HG02943 (cell line): ENCODE results near the gene CD300LG.
"Not testable (repeated sequence)": the region's sequence is repeated elsewhere in the genome, so short reads cannot be mapped to it uniquely, and the experiment has no call there.

ENCODE experiments used
- ATAC-seq: cut with Tn5 transposase; IDR thresholded peaks from one replicate; pipeline ENCODE4 v1.9.1; 2021; ENCODE audit warnings: mild to moderate bottlenecking, low read depth, moderate library complexity; ENCODE audit not compliant: unreplicated experiment

CD300LG gene

DNA sequence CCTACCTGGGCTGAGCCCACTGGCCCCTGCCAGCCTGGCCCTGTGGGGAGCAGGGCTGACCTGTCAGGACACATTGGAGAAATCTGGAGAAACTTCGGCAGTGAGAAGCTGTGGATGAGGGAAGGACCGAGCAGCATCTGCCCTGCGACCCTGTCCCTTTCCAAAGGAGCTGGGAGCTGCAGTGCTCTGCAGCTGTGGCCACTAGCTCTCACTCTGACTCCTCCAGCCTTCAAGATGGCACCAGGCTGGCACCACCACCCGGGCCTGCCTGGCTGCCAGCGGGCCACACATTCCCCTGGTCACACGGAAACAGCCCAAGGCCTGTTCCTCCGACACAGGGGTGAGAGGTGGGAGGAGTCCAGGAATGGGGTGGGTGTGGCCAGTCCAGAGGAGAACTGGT lies 30.1 kb downstream of the CD300LG start:
- no peak for ATAC-seq

DNA sequence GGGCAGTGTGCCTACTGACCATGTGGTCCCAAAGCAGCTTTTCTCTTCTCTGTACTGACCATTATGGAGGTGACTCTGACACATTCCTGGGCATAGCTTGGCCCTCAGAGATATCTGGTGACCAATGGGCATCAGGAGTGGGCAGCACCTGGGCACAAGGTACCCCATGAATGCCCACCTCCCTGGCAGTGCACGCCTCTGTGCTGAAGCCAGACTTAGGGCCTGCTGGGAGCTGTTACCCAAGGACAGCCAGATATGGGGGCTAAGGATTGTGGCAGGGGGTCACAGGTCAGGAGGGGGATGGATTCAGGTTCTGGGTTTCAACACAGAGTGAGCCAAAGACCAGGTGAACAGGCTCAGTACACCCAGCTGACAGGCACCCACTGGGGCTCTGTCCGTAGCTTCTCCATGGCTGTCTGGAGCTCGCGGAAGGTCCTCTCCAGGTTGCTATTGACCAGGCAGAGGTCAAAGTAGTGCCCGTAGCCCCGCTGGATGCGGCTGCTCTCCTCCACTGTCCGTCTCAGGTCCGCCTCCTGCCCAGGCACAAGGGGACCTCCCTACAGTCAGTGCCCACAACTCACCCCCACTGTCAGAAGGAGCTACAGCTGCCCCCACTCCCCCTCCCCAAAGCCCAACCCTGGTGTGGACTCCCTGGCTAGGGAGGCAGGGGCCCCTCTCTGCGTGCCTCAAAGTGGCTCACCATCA lies 30.6 kb downstream of the CD300LG start:
- no peak for ATAC-seq

DNA sequence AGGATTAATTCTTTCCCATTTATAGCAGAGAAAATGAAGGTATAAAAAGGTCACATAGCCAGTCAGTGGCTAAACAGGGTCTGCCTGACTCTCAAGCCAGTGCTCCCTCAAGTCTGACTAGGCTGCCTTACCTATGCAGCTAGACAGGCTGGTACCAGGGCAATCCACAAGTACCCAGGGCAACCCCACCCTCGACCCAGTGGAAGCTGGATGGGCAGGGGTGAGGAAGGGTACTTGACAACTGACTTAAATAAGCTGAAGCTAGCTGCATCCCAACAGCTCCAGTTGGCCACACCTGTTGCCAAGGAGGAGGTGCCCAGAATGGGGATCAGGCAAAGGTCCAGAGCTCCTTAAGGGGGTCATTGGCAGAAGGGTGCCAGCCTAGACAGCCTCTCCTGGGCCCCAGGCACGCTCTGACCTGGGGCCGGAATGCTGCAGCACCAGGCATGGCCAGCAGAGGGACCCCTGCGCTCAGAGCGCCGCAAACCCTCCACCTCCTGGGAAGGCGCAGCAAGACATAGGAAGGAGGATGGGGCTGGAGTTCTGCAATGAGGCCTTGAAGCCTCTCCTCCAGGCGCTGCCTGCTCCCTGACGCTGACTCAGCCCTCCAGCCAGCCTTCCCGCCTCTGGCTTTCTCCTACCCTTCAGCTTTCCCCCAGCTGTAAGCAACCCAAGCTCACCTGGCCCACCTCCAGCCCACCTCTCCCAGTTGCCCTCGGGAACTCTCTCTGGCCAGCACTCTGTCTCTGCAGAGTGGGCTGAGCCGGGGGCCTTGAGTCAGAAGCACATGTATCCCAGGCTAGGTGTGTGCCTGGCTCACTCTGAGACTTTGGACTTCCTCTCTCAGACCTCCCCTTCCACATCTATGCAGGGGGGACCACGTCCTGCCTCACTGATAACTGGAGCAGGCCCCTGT lies 31.5 kb downstream of the CD300LG start:
- no peak for ATAC-seq

DNA sequence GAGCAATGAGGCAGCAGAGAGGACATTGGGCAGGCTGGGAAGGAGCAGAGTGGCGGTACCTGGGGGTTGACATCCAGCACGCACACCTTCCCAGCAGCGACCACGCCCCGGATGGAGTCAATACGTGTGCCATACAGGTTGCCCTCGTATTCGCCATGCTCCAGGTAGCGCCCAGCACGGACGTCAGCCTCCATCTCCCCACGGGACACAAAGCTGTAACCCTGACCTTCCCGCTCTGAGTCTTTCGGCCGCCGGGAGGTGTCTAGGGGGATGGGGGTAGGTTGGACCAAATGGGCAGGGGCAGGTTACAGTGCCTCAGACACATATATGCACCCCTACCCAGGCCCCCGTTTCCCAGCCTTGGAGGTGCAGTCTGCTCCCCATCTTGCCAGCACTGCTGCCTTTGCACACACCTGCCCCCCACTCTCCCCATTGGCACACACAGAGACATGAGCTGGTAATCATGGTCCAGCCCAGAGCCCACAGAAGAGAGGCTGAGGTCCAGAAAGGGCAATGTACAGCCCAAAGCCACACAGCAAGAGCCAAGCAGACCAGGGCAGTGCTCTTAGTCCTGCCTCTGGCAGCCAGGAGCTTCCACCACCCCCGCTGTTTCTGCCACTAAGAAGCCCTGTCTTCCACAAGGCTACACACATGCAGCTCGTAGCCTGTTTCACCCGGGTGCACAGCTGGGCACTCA lies 32.9 kb downstream of the CD300LG start:
- ATAC-seq = no peak

DNA sequence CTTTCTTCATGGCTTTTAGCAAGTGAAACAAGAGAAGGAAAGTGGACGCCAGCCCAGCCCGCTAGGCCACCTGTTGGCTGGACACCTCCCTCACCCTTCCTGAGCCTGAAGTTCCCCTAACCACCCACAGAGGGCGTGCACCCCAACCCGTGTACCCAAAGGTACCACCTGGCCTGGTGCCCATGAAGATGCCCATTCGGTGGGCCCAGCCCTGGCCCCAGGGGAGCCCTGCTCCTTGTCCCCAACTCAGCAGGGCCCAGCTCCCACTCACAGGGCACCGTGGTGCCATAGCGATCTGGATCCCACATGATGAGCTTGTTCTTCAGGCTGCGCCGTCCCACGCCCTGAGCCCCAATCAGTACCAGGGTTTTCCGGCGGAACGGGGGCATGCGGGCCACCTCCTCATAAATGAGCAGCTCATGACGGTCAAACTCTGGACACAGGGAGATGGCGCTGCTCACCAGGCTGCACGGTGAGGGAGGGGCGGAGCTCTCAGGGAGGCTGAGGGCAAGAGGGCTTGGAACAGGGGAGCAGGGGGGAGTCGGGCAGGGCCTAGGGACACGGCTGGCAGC lies 33.5 kb downstream of the CD300LG start:
- ATAC-seq = no peak

DNA sequence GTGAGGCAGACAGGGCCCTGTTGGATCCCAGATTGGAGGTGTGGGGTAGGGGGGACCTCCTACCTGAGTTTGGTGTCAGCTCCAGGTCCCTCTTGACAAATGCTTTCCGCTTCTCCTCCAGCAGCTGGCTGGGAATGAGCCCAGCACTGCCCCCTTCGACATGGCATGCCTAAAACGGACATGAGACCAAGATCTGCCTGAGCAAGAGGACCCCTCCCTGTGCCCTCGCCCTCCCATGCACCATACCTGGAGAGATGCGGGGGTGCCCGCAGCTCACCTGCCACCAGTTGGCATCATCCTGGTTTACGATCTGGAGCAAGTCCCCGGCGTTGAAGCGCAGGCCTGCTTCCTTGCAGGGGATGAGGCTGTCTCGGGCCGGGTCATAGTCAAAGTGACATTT lies 34.2 kb downstream of the CD300LG start:
- no peak for ATAC-seq

DNA sequence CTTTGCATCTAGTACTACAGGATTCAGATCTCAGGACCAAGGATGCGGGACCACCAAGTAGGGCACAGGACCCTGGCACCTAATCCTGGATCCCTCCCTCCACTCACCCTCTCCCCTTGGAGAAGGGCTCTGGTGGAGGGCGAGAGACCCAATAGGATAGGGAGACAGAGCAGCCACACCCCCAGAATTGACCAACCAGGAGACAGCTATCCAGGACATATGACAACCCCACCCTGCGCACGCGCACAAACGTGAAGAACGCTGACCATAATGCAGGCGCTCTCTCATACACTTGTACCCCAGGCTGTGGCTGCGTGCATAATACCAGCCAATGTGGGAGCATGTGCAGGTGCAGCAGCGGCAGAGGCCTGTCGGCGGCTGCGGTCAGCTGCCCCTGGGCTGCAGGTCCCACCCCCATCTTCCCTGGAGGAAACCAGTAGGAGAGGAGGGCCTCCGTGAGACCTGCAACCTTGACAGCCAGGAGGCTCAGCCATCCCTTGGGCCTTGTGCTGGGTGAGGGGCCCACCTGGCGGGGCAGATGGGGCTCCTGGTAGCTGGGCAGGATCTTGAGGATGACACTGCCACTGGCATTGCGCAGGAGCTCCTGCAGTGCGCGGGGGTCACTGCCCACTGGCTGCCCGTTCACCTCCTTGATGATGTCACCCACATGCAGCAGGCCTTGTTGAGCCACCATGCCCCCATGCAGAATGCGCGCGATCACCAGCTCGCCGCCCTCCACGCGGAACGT lies 35.0 kb downstream of the CD300LG start:
- no peak for ATAC-seq

DNA sequence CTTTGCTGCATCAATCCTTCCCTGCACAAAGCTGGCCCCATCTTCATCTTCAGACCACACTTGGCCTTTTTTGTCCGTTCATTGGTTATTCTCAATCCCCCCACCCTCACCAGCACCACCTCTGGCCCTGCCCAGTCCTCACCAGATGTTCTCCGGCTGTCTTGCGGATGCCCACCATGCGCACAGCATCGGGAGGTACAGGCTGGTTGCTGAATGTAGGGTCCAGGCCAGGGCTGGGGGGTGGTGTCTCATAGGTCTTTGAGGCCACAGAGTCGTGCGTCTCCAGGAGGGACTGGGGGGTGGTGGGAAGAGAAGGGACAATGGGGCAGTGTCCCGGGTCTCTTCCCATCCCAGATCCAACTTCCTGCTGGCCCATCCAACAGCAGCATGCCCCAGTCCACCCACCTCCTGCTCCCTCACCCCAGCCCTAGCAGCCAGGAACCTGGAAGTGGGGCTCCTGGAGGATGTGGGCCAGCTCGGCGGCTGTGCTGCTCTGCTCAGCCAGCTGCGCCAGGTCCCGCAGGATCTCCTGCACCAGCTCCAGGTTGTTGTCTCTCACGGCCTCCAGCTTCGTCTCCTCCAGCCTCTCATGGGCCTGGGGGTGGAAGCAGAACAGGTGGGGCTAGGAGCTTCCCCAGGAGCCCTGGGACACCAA lies 35.9 kb downstream of the CD300LG start:
- no peak for ATAC-seq

DNA sequence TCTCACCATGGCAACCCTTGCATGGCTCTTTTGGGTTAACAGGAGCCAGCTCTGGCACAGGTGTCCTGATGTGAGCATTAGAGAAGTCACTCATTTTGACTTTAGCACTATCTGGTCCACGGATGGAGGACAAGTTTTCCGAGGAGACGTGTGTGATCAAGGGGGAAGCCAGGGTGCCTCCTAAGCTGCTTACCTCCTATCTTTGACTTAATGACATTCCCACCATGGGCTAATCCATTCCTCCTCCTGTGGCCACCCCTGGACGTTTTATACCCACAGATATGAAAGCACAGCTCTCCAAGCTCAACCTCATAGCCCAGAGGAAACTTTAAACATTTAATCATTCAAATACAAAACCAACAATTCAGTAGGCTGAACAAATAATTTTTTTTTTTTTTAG lies 41.6 kb downstream of the CD300LG start:
- ATAC-seq = no peak

DNA sequence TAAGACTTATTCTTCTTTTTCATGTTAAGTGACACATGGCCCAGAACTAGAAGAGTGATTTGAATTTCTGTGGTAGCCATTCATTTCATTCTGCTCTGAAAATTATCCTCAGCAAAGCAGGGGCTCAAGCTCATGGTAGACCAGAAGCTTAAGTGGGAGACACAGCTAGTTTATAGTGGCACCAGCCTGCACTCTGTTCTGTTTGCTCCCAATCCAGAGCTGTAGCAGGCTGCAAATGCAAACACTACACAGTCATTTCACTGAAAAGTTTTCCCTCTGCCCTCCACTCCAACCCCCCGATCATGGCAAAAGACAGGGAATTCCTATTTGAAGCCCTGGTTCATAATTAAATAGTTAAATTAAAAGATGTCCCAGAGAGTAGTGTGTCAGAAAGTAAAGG lies 43.3 kb downstream of the CD300LG start:
- no peak for ATAC-seq

DNA sequence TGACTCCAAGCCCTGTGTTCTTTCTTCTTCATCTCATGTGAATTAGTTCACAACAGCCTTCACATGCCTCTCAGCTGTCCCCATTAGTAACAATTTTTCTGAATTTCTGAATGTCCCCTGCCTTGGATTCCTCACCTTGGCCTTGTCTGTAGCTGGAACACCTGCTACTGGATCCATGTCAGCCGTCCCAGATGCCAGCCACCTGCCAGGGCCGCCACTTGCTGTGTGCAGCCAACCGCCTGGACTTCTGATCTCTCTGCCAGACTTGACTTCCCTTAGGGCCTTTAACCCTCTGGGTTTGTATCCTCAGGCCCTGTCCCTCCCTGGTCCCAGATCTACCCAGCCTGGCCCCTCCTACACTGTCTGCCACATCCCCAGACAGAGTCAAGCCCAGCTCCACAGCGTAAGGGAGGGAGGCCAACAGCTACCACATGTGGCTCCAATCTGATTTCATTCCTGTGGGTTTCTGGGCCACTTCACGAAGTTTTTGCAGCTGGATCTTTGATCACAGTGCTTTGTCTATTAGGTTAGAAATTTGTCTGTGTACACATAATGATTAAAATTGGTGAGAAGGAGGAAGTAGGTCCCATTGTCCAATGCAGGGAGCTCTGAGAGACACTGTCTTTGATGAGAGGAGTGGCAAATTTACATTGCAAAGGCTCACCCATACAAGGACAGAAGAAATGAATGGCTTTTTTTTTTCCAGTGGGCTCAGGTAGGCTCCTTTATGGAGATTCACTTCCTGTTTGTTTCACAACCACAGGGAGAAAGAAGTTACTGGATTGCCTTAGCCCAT lies 45.1 kb downstream of the CD300LG start:
- no peak for ATAC-seq

DNA sequence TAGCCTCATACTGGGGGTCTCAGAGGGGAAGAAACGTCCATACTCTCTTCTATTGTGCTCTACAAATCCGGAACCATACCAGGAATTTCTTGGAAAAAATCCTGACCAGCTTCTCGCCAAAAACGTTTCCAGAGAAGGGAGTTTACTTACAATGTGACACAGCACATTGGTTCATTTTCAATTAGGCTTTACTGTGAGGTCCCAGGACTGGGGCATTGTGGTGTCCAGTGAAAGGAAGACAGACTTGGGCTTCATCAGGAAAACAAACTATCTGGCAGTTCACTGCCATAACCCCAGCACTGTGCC lies 45.6 kb downstream of the CD300LG start:
- no peak for ATAC-seq

DNA sequence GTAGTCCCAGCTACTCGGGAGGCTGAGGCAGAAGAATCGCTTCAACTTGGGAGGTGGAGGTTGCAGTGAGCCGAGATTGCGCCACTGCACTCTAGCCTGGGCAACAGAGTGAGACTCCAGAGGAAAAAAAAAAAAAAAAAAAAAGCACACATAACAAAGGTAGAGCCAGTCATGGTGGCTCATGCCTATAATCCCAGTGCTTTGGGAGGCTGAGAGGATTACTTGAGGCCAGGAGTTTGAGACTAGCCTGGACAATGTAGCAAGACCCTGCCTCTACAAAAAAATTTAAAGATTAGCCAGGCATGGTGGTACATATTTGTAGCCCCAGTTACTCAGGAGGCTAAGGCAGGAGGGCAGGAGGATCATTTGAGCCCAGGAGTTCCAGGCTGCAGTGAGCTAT lies 47.5 kb downstream of the CD300LG start:
- not testable (repeated sequence) for ATAC-seq

DNA sequence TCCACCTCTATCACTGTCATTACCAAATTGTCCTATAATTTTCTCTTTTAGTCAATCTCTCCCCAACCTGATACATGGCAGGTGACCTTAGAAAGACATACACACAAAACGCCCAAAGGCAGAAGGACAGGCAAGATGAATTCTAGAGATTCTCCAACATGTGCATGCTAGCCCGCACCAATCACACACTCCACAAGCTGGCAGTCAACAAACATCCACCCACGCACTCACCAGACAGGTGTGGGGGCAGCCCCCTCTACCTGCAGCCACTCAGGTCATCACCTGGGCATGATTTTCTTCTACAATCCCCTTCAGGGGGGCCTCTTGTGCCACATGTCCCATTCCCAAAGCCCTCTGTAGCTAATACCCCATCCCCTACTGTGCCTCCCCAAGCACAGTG lies 50.9 kb downstream of the CD300LG start:
- ATAC-seq = no peak

DNA sequence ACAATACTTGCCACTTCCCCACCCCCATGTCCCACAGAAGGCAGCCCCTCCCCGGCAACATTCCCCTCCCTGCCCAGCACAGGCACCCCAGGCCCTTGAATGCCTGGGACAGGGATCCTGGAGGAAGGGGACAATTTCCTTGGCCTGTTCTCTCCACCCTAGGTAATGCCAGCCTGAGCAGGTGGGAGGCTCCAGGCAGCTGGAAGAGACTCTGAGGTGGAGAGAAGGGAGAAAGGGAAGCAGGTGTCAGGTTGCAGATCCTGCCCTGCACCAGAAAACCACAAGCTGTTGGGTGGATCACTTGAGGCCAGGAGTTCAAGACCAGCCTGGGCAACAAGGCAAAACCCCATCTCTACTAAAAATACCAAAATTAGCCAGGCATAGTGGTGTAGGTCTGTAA lies 51.5 kb downstream of the CD300LG start:
- no peak for ATAC-seq

DNA sequence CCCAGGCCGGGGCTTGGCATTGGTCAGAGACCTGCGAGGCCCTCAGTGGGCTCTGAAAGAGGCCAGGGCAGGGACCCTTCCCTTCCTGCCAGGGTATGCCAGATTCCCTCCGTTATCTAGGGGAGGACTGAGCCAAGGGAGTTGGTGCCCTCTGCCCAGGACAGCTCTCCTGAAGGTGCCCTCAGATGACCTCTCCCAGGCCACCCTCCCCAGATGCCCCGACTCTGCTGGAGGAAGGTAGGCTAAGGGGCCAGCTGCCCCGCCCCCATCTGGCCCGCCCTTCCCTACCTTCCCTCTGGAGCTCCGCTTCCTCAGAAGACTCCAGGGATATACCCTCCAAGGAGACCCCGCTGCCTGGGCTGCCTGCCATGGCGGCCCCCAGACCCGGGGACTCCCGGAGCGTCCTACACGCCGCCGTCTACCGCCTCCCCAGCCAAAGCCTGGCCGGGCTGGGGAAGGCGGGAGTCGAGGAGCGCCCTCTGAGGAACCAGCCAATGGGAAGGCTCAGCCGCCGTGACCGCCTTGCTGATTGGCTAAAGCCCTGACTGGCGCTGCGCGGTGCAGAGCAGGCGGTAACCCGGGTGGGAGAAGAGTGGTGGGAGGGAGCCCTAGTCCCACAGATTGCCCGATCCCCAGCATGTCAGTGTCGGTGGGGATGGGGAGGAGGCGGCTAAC lies 53.3 kb downstream of the CD300LG start:
- no peak for ATAC-seq

DNA sequence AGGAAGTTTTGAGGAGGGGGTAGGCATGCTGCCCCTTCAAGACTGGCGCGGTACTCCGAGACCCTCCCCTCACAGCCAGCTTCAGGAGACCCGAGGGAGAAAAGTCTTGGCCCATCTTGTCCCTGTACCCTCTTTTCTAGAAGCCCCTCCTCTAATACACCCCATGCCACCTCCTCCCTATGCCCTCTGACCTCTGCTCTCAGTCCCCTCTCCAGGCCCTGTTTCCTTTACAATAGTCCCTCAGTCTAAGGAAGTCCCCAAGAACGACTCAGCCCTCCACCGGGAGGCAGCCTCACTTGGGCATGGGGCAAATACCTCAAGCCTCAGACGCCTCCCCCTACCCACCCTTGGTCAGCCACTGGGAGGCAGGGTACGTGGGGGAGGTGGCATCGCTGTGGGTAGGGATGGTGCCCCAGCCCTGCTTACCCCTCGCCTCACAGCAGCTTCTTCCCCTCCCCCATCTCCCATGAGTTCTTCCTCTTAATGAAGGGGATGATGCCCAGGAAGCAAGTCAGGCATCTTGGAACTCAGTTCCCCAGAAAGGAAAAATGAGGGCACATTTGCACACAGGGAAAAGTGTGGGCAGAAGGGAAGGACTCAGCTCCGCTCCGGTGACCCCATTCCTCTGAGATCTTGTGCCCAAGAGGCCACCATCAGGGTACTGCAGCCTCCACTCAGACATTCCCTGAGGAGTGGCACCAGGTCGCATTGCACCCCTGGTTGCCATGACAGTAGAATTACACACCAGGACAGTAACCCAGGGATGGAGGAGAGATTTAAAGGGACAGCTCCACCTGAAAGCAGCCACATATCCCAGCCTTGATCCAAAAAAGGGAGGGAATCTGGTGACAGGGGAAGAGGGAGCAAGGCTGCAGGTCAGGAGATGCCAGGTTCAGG lies 54.1 kb downstream of the CD300LG start:
- ATAC-seq = no peak
